CD4-positive, alpha-beta T cell (primary cell): ENCODE measurements around the gene ZYX. TPM values are rescaled to one million over a fixed set of nuclear protein-coding genes. Genes with fewer than 3 reads are reported as not detected.

Experiments
- ATAC-seq: fragments of 200-7000 bp; cut with Tn5 transposase; one replicate; pipeline ENCODE4 v1.10.0; 2022; ENCODE audit warnings: mild to moderate bottlenecking; ENCODE audit not compliant: poor library complexity
- CTCF ChIA-PET: fragments of 350-600 bp; sonication (Branson Sonifier 250); formaldehyde crosslinking; loops from one replicate; lab custom pipeline; 2021; ENCODE audit warnings: antibody characterized with exemption, inconsistent platforms; lab: Charles Lee
- POLR2A ChIA-PET: fragments of 350-600 bp; sonication (Branson Sonifier 250); formaldehyde crosslinking; loops from one replicate; lab custom pipeline; 2021; ENCODE audit warnings: antibody characterized with exemption, inconsistent platforms; lab: Charles Lee
- DNase-seq, 14 experiments: peaks; one replicate each; pipeline ENCODE4 v3.0.0-alpha.2; 2013 to 2020; ENCODE audit warnings: mixed read lengths in 2 of 14
- H3K27ac ChIP-seq, 2 donors: one replicate each; pipeline versions ENCODE4 v1.5.1 to v1.7.0; 2013; ENCODE audit warnings: low read length in 2 of 2, low read depth in 1 of 2, mild to moderate bottlenecking in 1 of 2
- H3K27me3 ChIP-seq, 2 experiments: 1 replicate in 1 of 2; 2 replicates in 1 of 2; pipeline versions ENCODE4 v1.6.1 to v1.7.0; 2013; ENCODE audit warnings: low read length in 2 of 2, control low read depth in 1 of 2, mild to moderate bottlenecking in 1 of 2, moderate library complexity in 1 of 2; ENCODE audit not compliant: insufficient read depth in 2 of 2, control insufficient read depth in 1 of 2
- H3K36me3 ChIP-seq: one replicate; pipeline ENCODE4 v1.6.1; 2013; ENCODE audit warnings: low read length, control low read depth; ENCODE audit not compliant: insufficient read depth
- H3K4me1 ChIP-seq: one replicate; pipeline ENCODE4 v1.6.1; 2013; ENCODE audit warnings: low read length, control low read depth; ENCODE audit not compliant: insufficient read depth
- H3K4me3 ChIP-seq: one replicate; pipeline ENCODE4 v1.5.1; 2013; ENCODE audit warnings: mild to moderate bottlenecking, low read length, moderate library complexity
- H3K9me3 ChIP-seq, 2 experiments: 1 replicate in 1 of 2; 2 replicates in 1 of 2; pipeline versions ENCODE4 v1.6.1 to v1.7.0; 2013; ENCODE audit warnings: low read length in 2 of 2, mild to moderate bottlenecking in 2 of 2, control low read depth in 1 of 2, moderate library complexity in 1 of 2; ENCODE audit not compliant: control insufficient read depth in 1 of 2, insufficient read depth in 1 of 2
- H3K27ac Mint-ChIP-seq: one replicate; pipeline ENCODE4 v1.8.0; 2020; ENCODE audit warnings: mixed read lengths
- H3K27me3 Mint-ChIP-seq: one replicate; pipeline ENCODE4 v1.8.0; 2021; ENCODE audit warnings: mixed read lengths
- H3K36me3 Mint-ChIP-seq: one replicate; pipeline ENCODE4 v1.8.0; 2021; ENCODE audit warnings: low read depth, mixed read lengths
- H3K4me1 Mint-ChIP-seq: one replicate; pipeline ENCODE4 v1.8.0; 2021; ENCODE audit warnings: low read depth, mixed read lengths
- H3K4me3 Mint-ChIP-seq: one replicate; pipeline ENCODE4 v1.8.0; 2020; ENCODE audit warnings: mild to moderate bottlenecking, mixed read lengths
- H3K9me3 Mint-ChIP-seq: one replicate; pipeline ENCODE4 v1.8.0; 2020; ENCODE audit warnings: mixed read lengths
- intact Hi-C, 2 experiments: fragments of 100-400 bp; cut with DNase I in 1 of 2; cut with micrococcal nuclease in 1 of 2; formaldehyde crosslinking; loops; one replicate each; pipeline versions ENCODE4 v1.15.1 to v1.9.0; 2023 to 2025; cut with DNase I, micrococcal nuclease
- total RNA-seq, 174 experiments: library from RNA in 2 of 174; stranded (reverse) in 2 of 174; gene quantifications; one replicate each; pipeline ENCODE4 v1.2.3 and lab custom pipeline; 2021 to 2026
- TF ChIP-seq, protein P1 (sequence below): fragments of 200-600 bp; IDR thresholded peaks from one replicate; pipeline ENCODE4 v1.8.0; 2022; ENCODE audit warnings: antibody characterized with exemption, mild to moderate bottlenecking

Gene ZYX
- total RNA-seq, 2 experiments from 2014 or later: 132 to 146 TPM

DNA sequence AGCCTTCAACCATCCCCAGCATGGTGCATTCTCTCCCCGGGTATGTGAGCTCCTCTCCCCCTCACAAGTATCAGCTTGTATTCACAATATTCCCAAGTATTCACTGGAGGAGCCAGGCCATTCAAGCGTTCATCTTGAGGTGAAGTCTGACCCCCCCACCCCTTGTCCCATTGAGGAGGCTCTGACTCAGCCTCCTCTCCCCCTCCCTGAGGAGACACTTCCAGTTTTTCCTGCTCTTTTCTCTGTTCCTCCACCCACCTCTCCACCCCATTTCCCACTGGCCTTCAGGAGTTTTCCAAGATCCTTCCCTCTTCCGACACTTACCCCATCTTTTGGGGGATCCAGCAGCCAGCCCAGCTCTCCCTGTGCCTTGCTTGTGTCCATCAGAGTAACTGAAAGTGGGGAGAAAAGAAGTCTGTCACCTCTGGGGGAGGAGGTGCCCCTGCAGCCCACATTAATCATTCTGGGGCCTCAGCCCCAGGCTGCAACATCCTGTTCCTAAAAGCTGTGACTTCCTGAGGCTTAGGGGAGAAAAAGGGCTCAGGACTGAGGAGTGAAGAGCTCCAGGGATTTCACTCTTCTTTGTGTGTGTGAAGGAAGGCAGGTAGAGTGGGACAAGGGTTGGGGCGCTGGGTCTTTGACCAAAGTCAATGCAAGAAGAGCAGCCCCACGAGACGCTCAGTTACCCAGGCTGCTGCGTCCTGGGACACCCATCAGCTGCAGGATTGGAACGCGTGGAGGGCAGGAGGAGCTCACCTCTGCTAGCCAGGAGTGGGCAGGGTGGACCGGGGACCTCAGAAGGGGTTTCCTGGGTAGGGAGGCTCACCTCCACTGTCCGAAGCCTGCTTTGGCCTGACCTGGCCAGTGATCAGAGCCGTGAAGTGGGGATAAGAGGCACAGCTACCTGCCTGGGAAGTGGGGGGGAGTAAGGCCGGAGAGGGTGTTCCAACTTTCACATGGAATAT lies 26.4 kb downstream of the ZYX start:
- Mint-ChIP-seq H3K27ac (peak overlapping the region; percentile 85), H3K4me3 (peak overlapping the region; percentile 94), H3K36me3 (peaks cover 42% of the 10 kb centered on the region), H3K9me3 (no peaks in the 10 kb centered on the region), H3K27me3 (no peaks in the 10 kb centered on the region), H3K4me1 (peaks cover 90% of the 10 kb centered on the region)
- DNase-seq (peak in 11 of 14 experiments; percentile 24 to 79 (median 40)), ATAC-seq (peak; percentile 72)
- POLR2A ChIA-PET: interaction anchor here (0.6 to 6.0 kb wide), 17 partner anchors 12 to 929 kb away, joined by 3 to 57 read pairs (median 7); partner anchors contain the start of genes CASP2 and GSTK1
- peaks cover 6% of the 10 kb centered on the region for H3K36me3 ChIP-seq
- CTCF ChIA-PET: interaction anchor here (1.5 to 2.6 kb wide), 3 partner anchors 27 to 167 kb away, joined by 5 to 16 read pairs (median 7); partner anchors contain the start of gene ZYX
- intact Hi-C loops: loop anchor here (2.0 to 5.0 kb wide), 5 partner anchors 27 to 155 kb away; partner anchors contain the start of genes CASP2 (in 1 of the 2), FAM131B (in 1 of the 2) and ZYX (in 1 of the 2)
- TF ChIP-seq, protein P1, sequence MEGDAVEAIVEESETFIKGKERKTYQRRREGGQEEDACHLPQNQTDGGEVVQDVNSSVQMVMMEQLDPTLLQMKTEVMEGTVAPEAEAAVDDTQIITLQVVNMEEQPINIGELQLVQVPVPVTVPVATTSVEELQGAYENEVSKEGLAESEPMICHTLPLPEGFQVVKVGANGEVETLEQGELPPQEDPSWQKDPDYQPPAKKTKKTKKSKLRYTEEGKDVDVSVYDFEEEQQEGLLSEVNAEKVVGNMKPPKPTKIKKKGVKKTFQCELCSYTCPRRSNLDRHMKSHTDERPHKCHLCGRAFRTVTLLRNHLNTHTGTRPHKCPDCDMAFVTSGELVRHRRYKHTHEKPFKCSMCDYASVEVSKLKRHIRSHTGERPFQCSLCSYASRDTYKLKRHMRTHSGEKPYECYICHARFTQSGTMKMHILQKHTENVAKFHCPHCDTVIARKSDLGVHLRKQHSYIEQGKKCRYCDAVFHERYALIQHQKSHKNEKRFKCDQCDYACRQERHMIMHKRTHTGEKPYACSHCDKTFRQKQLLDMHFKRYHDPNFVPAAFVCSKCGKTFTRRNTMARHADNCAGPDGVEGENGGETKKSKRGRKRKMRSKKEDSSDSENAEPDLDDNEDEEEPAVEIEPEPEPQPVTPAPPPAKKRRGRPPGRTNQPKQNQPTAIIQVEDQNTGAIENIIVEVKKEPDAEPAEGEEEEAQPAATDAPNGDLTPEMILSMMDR: no peak
- peak overlapping the region in 1 of 2 donors; percentile 38 for H3K27ac ChIP-seq
- no peaks in the 10 kb centered on the region for H3K27me3 ChIP-seq
- H3K4me3 ChIP-seq: peak overlapping the region; percentile 71
- H3K9me3 ChIP-seq: no peaks in the 10 kb centered on the region
- peaks cover 55% of the 10 kb centered on the region for H3K4me1 ChIP-seq

DNA sequence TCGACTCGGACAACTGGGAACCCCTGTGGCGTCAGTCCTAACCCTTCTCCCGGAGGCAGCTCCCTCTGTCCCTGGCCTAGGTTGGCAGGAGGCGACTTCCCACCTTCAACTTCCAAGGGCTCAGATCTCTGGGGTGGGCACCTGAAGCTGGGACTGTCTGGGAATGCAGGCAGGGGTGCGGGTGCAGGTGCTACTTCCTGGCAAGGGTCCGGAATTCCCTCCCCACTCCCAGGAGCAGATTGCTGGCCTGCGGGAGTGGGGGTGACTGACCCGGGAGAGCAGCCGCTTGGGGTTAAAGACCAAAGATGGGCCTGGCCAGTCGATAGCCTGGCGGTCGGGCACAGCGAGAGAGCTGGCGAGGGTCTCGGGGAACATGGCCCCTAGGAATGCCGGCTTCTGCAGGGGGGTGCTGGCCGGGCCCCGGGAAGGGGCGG lies 27.1 kb downstream of the ZYX start:
- Mint-ChIP-seq H3K27ac (peak overlapping the region; percentile 85), H3K27me3 (no peaks in the 10 kb centered on the region), H3K9me3 (no peaks in the 10 kb centered on the region), H3K4me1 (peaks cover 93% of the 10 kb centered on the region), H3K36me3 (peaks cover 41% of the 10 kb centered on the region), H3K4me3 (peak overlapping the region; percentile 94)
- DNase-seq: peak in 2 of 14 experiments; percentile 17 to 41
- TF ChIP-seq, protein P1: no peak
- H3K36me3 ChIP-seq: peaks cover 6% of the 10 kb centered on the region
- ChIA-PET CTCF (interaction anchor here (1.8 to 2.6 kb wide), 2 partner anchors 28 to 168 kb away, joined by 7 to 16 read pairs; partner anchors contain the start of gene ZYX), POLR2A (interaction anchor here (0.6 to 6.0 kb wide), 16 partner anchors 13 to 930 kb away, joined by 3 to 57 read pairs (median 8); partner anchors contain the start of genes CASP2 and GSTK1)
- H3K9me3 ChIP-seq: no peaks in the 10 kb centered on the region
- ATAC-seq: no peak
- peaks cover 55% of the 10 kb centered on the region for H3K4me1 ChIP-seq
- peak overlapping the region; percentile 71 for H3K4me3 ChIP-seq
- intact Hi-C loops: loop anchor here (2.0 to 5.0 kb wide), 5 partner anchors 27 to 156 kb away; partner anchors contain the start of genes CASP2 (in 1 of the 2), FAM131B (in 1 of the 2) and ZYX (in 1 of the 2)
- no peaks in the 10 kb centered on the region for H3K27me3 ChIP-seq
- peak overlapping the region in 1 of 2 donors; percentile 38 for H3K27ac ChIP-seq
